ENCODE results near the gene PKP2. TPM values are rescaled to one million over a fixed set of nuclear protein-coding genes. Genes with fewer than 3 reads are reported as not detected.

PKP2 gene
- total RNA-seq, 2 donors from 2014 or later: 0.54 to 8.8 TPM

DNA sequence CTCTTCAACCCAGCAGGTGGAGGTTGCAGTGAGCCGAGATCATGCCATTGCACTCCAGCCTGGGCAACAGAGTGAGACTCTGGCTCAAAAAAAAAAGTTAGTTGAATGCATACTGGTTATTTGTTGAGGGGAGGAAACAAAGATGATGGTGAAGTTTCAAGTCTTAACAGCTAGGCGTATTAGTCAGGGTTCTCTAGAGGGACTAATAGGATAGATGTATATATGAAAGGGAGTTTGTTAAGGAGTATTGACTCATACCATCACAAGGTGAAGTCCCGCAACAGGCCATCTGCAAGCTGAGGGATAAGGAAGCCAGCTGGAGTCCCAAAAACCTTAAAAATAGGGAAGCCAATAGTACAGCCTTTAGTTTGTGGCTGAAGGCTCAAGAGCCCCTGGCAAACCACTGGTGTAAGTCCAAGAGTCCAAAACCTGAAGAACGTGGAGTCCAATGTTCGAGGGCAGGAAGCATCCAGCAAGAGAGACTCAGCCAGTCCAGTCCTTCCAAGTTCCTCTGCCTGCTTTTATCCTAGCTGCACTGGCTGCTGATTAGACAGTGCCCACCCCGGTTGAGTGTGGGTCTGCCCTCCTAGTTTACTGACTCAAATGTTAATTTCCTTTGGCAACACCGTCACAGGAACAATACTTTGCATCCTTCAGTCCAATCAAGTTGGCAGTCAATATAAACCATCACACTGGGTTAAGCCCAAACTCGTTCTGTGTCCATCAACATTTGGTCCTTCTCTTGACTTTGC lies 26.1 kb upstream of the PKP2 start:
- Histone ChIP-seq H3K27ac (no peak overlapping the region), H3K9me3 (no peaks in the 10 kb centered on the region), H3K27me3 (replicated peaks; ENCODE audit: insufficient read depth) (no peaks in the 10 kb centered on the region), H3K36me3 (no peaks in the 10 kb centered on the region), H3K4me3 (no peak overlapping the region), H3K4me1 (ENCODE audit: control insufficient read depth in 1 of 2, low read depth in 2 of 2) (no peaks in the 10 kb centered on the region)
- TF ChIP-seq, protein P1, sequence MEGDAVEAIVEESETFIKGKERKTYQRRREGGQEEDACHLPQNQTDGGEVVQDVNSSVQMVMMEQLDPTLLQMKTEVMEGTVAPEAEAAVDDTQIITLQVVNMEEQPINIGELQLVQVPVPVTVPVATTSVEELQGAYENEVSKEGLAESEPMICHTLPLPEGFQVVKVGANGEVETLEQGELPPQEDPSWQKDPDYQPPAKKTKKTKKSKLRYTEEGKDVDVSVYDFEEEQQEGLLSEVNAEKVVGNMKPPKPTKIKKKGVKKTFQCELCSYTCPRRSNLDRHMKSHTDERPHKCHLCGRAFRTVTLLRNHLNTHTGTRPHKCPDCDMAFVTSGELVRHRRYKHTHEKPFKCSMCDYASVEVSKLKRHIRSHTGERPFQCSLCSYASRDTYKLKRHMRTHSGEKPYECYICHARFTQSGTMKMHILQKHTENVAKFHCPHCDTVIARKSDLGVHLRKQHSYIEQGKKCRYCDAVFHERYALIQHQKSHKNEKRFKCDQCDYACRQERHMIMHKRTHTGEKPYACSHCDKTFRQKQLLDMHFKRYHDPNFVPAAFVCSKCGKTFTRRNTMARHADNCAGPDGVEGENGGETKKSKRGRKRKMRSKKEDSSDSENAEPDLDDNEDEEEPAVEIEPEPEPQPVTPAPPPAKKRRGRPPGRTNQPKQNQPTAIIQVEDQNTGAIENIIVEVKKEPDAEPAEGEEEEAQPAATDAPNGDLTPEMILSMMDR (IDR thresholded peaks at IDR 0.05): no peak
- DNase-seq (ENCODE audit: low spot score): no peak
- ATAC-seq (ENCODE audit: insufficient number of reproducible peaks, low FRiP score, low read depth): no peak

DNA sequence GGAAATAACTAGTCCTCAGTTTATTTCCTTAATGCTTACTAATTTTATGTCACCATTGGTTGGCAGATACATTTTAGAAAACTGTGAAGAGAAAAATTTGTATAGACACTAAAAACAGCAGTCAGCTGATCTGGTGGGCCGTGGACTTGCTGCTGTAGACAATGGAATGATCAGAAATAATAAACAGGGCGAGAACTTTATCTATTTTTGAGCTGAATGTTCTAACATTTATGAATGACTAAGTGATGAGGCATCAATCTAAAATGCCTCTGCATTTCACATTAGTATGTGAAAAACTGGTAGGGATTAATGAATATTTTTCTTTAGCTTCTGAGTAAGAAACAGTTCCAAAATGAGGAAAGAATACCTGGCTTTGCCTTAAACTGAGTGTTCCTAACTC lies 24.8 kb upstream of the PKP2 start:
- H3K9me3 ChIP-seq: no peaks in the 10 kb centered on the region
- H3K4me3 ChIP-seq: no peak overlapping the region
- no peak overlapping the region for H3K27ac ChIP-seq
- DNase-seq (ENCODE audit: low spot score) (no peak), ATAC-seq (ENCODE audit: insufficient number of reproducible peaks, low FRiP score, low read depth) (no peak)
- no peaks in the 10 kb centered on the region for H3K36me3 ChIP-seq
- no peaks in the 10 kb centered on the region for H3K4me1 ChIP-seq (ENCODE audit: control insufficient read depth in 1 of 2, low read depth in 2 of 2)
- TF ChIP-seq, protein P1 (IDR thresholded peaks at IDR 0.05): no peak
- no peaks in the 10 kb centered on the region for H3K27me3 ChIP-seq (replicated peaks; ENCODE audit: insufficient read depth)

- no peaks in the 10 kb centered on the region for H3K27me3 ChIP-seq (replicated peaks; ENCODE audit: insufficient read depth)
- TF ChIP-seq, protein P1 (IDR thresholded peaks at IDR 0.05): no peak
- DNase-seq (ENCODE audit: low spot score): no peak
- no peaks in the 10 kb centered on the region for H3K4me1 ChIP-seq (ENCODE audit: control insufficient read depth in 1 of 2, low read depth in 2 of 2)
- no peaks in the 10 kb centered on the region for H3K36me3 ChIP-seq
- ATAC-seq (ENCODE audit: insufficient number of reproducible peaks, low FRiP score, low read depth): no peak
- no peak overlapping the region for H3K27ac ChIP-seq
- H3K4me3 ChIP-seq: no peak overlapping the region
- H3K9me3 ChIP-seq: no peaks in the 10 kb centered on the region
These were observed 24.0 kb upstream of the PKP2 start for GRCh38 chr12:32920506-32921085.

DNA sequence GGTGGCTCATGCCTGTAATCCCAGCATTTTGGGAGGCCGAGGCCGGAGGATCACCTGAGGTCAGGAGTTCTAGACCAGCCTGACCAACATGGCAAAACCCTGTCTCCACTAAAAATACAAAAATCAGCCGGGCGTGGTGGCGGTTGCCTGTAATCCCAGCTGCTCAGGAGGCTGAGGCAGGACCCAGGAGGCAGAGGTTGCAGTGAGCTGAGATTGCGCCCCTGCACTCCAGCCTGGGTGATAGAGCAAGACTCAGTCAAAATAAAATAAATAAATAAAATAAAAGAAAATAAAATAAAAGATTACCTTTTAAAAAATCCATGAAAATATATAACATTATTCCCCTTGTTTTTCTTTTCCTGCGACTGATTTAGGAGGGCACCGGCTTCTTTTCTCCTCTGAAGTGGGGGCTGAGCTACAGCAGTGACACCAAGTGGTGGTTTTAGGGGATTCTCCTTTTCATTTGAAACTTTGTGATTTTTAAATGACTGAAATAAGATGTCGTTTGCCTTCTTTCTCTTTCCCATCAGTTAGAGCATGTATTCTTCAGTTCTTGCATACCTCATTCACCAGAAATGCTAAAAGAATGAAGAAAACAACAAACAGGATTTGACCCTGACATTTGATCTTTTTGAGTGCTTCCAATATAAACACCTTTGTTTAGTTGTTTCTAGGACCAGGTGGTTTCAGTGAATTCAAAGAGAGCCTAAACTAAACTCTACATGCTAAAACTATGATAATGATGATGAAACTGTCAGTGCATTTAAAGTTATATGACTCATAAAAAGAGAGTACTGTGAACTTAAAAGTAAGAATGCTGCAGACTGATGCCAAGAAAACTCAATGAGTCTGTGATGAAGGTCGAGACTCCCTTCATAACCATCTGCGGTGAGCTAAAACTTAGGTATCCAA lies 22.6 kb upstream of the PKP2 start:
- Histone ChIP-seq H3K27me3 (replicated peaks; ENCODE audit: insufficient read depth) (no peaks in the 10 kb centered on the region), H3K4me1 (ENCODE audit: control insufficient read depth in 1 of 2, low read depth in 2 of 2) (no peaks in the 10 kb centered on the region), H3K9me3 (no peaks in the 10 kb centered on the region), H3K36me3 (no peaks in the 10 kb centered on the region), H3K27ac (peak overlapping the region in 1 of 2 donors; percentile 5), H3K4me3 (no peak overlapping the region)
- TF ChIP-seq, protein P1 (IDR thresholded peaks at IDR 0.05): peak; percentile 17
- ATAC-seq (ENCODE audit: insufficient number of reproducible peaks, low FRiP score, low read depth) (no peak), DNase-seq (ENCODE audit: low spot score) (no peak)

GRCh38 chr12:32917094-32917611 lies 20.6 kb upstream of the PKP2 start:
- Histone ChIP-seq H3K4me1 (ENCODE audit: control insufficient read depth in 1 of 2, low read depth in 2 of 2) (no peaks in the 10 kb centered on the region), H3K9me3 (no peaks in the 10 kb centered on the region), H3K27me3 (replicated peaks; ENCODE audit: insufficient read depth) (no peaks in the 10 kb centered on the region), H3K36me3 (no peaks in the 10 kb centered on the region), H3K27ac (no peak overlapping the region), H3K4me3 (no peak overlapping the region)
- DNase-seq (ENCODE audit: low spot score) (no peak), ATAC-seq (ENCODE audit: insufficient number of reproducible peaks, low FRiP score, low read depth) (no peak)
- TF ChIP-seq, protein P1 (IDR thresholded peaks at IDR 0.05): no peak

Data from thoracic aorta (tissue), 2 donors.